OCI-LY3 (cell line): ENCODE measurements around the gene ABI1.

Experiments used
- H2AFZ ChIP-seq: fragments of 200-600, 300-600 bp; shearing (Covaris generic); 2 replicates; pipeline ENCODE4 v1.6.0; 2014; ENCODE audit warnings: antibody characterized with exemption, low read depth, low read length
- H3K27ac ChIP-seq: fragments of 200-600, 300-600 bp; sonication (generic); 2 replicates; pipeline ENCODE4 v1.5.1; 2014; ENCODE audit warnings: mild to moderate bottlenecking, low read length, moderate library complexity, mixed read lengths
- H3K27me3 ChIP-seq: fragments of 200-600, 300-600 bp; sonication (generic); 2 replicates; pipeline ENCODE4 v1.6.1; 2014; ENCODE audit warnings: low read depth, low read length, mixed read lengths
- H3K36me3 ChIP-seq: fragments of 200-600, 300-600 bp; sonication (generic); replicated peaks from 2 replicates; pipeline ENCODE3; 2014; ENCODE audit warnings: low read depth, low read length, mixed read lengths
- H3K4me1 ChIP-seq: fragments of 300-600, 200-600 bp; sonication (generic); 2 replicates; pipeline ENCODE4 v1.6.1; 2014; ENCODE audit warnings: low read length, mixed read lengths
- H3K4me2 ChIP-seq: fragments of 200-600, 300-600 bp; sonication (generic); 2 replicates; pipeline ENCODE4 v1.6.1; 2014; ENCODE audit warnings: low read length, mixed read lengths
- H3K4me3 ChIP-seq: fragments of 300-600, 200-600 bp; sonication (generic); 2 replicates; pipeline ENCODE4 v1.5.1; 2014; ENCODE audit warnings: antibody characterized with exemption, mild to moderate bottlenecking, low read length, moderate library complexity
- H3K79me2 ChIP-seq: fragments of 300-600, 200-600 bp; shearing (Covaris generic); 2 replicates; pipeline ENCODE4 v1.6.1; 2014; ENCODE audit warnings: mild to moderate bottlenecking, low read length, mixed read lengths
- H3K9ac ChIP-seq: fragments of 300-600, 200-600 bp; shearing (Covaris generic); 2 replicates; pipeline ENCODE4 v1.6.0; 2014; ENCODE audit warnings: mild to moderate bottlenecking, low read length, moderate library complexity
- H3K9me3 ChIP-seq: fragments of 200-600, 300-600 bp; shearing (Covaris generic); 2 replicates; pipeline ENCODE4 v1.6.1; 2014; ENCODE audit warnings: low read length, mixed read lengths; ENCODE audit not compliant: insufficient read depth
- H4K20me1 ChIP-seq: fragments of 200-600, 300-600 bp; sonication (generic); 2 replicates; pipeline ENCODE4 v1.6.1; 2016; ENCODE audit warnings: low read length, mixed read lengths; ENCODE audit not compliant: insufficient read depth
- CTCF ChIP-seq: fragments of 200-600, 300-600 bp; sonication (generic); IDR thresholded peaks from 2 replicates; pipeline ENCODE4 v1.5.1; 2014; ENCODE audit warnings: antibody characterized with exemption, low read length, low read depth
- EZH2phosphoT487 ChIP-seq: fragments of 200-600 bp; shearing (Covaris generic); IDR thresholded peaks from 2 replicates; pipeline ENCODE4 v1.6.1; 2018; ENCODE audit warnings: antibody characterized with exemption, mixed run types, low read depth

Gene ABI1

GRCh38 chr10:26727005-26727404 is 133.8 kb downstream of the ABI1 start:
- Histone ChIP-seq H3K27me3 (no peaks in the 10 kb centered on the region), H3K27ac (peak overlapping the region; percentile 56; the same call in 1 of the 2 replicates), H3K4me3 (no peak overlapping the region), H3K9ac (no peak overlapping the region), H2AFZ (no peak overlapping the region), H4K20me1 (no peaks in the 10 kb centered on the region), H3K36me3 (peaks cover 22% of the 10 kb centered on the region), H3K4me2 (no peak overlapping the region), H3K79me2 (peaks cover 10% of the 10 kb centered on the region), H3K4me1 (peaks cover 40% of the 10 kb centered on the region), H3K9me3 (no peaks in the 10 kb centered on the region)
- TF ChIP-seq CTCF (no peak), EZH2phosphoT487 (no peak)

- peak overlapping the region; percentile 29; the same call in 1 of the 2 replicates for H3K4me2 ChIP-seq
- peaks cover 22% of the 10 kb centered on the region for H3K36me3 ChIP-seq
- no peaks in the 10 kb centered on the region for H4K20me1 ChIP-seq
- TF ChIP-seq EZH2phosphoT487 = no peak
- TF ChIP-seq CTCF = peak; percentile 74
- H3K9ac ChIP-seq = no peak overlapping the region
- H3K9me3 ChIP-seq = no peaks in the 10 kb centered on the region
- H3K4me1 ChIP-seq = peaks cover 31% of the 10 kb centered on the region
- H3K79me2 ChIP-seq = peaks cover 10% of the 10 kb centered on the region
- peak overlapping the region; percentile 56 for H3K27ac ChIP-seq
- no peak overlapping the region for H2AFZ ChIP-seq
- no peak overlapping the region for H3K4me3 ChIP-seq
- no peaks in the 10 kb centered on the region for H3K27me3 ChIP-seq
Measured at GRCh38 chr10:26725837-26726727, 134.7 kb downstream of the ABI1 start.

- H3K9me3 ChIP-seq = no peaks in the 10 kb centered on the region
- H3K27me3 ChIP-seq = no peaks in the 10 kb centered on the region
- H3K4me1 ChIP-seq = peaks cover 12% of the 10 kb centered on the region
- no peak overlapping the region for H3K4me2 ChIP-seq
- TF ChIP-seq EZH2phosphoT487 = no peak
- no peak for TF ChIP-seq CTCF
- H3K79me2 ChIP-seq = no peaks in the 10 kb centered on the region
- no peaks in the 10 kb centered on the region for H4K20me1 ChIP-seq
- H3K9ac ChIP-seq = no peak overlapping the region
- no peak overlapping the region for H3K4me3 ChIP-seq
- no peak overlapping the region for H3K27ac ChIP-seq
- peaks cover 15% of the 10 kb centered on the region for H3K36me3 ChIP-seq
- H2AFZ ChIP-seq = no peak overlapping the region
Measured at GRCh38 chr10:26723016-26723415, 137.7 kb downstream of the ABI1 start.

- Histone ChIP-seq H2AFZ (no peak overlapping the region), H3K27ac (no peak overlapping the region), H3K79me2 (no peaks in the 10 kb centered on the region), H3K9ac (no peak overlapping the region), H3K36me3 (peaks cover 14% of the 10 kb centered on the region), H3K9me3 (no peaks in the 10 kb centered on the region), H3K4me2 (no peak overlapping the region), H3K27me3 (no peaks in the 10 kb centered on the region), H4K20me1 (no peaks in the 10 kb centered on the region), H3K4me1 (peaks cover 7% of the 10 kb centered on the region), H3K4me3 (no peak overlapping the region)
- TF ChIP-seq CTCF = no peak
- TF ChIP-seq EZH2phosphoT487 = no peak
Measured at GRCh38 chr10:26721561-26721960, 139.2 kb downstream of the ABI1 start.
